Vagina (tissue), 2 donors: ENCODE measurements around the gene ENO4.

Source experiments
- POLR2A ChIP-seq, 2 donors: fragments of 450-650 bp; IDR thresholded peaks; one replicate each; pipeline ENCODE4 v1.6.1; 2017; ENCODE audit warnings: antibody characterized with exemption in 2 of 2, mild to moderate bottlenecking in 2 of 2, moderate library complexity in 2 of 2
- POLR2AphosphoS5 ChIP-seq, 2 donors: sonication (generic); formaldehyde crosslinking; IDR thresholded peaks; one replicate each; pipeline ENCODE4 v1.9.0; 2017; ENCODE audit warnings: antibody characterized with exemption in 2 of 2, mild to moderate bottlenecking in 2 of 2, low read depth in 1 of 2; ENCODE audit not compliant: insufficient read depth in 1 of 2
- TF ChIP-seq, protein P1 (sequence below), 3 experiments: fragments of 450-650 bp in 2 of 3; fragments of 200-600 bp in 1 of 3; sonication (generic) in 1 of 3; IDR thresholded peaks; one replicate each; pipeline ENCODE4 v1.5.1; 2017 to 2019; ENCODE audit warnings: antibody characterized with exemption in 3 of 3, mild to moderate bottlenecking in 2 of 3, moderate library complexity in 2 of 3

DNA sequence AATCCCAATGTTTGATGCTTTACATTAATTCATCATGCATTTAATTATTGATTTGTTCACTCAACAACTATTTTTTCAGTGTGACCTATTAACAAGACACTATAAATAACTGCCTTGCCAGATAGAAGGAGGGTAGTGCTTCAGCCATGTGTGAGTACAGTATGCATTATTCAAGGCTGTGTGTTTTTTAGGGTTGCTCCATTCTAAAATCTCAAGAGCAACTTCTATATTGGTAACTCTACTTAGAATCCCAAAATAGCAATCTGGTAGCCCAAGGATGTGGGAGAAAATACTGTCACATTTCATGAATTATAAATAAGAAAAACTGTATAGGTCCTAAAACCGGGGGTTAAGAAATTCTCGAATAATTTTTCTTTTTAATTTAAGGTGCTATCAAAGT is 69.9 kb downstream of the ENO4 start:
- TF ChIP-seq, protein P1, sequence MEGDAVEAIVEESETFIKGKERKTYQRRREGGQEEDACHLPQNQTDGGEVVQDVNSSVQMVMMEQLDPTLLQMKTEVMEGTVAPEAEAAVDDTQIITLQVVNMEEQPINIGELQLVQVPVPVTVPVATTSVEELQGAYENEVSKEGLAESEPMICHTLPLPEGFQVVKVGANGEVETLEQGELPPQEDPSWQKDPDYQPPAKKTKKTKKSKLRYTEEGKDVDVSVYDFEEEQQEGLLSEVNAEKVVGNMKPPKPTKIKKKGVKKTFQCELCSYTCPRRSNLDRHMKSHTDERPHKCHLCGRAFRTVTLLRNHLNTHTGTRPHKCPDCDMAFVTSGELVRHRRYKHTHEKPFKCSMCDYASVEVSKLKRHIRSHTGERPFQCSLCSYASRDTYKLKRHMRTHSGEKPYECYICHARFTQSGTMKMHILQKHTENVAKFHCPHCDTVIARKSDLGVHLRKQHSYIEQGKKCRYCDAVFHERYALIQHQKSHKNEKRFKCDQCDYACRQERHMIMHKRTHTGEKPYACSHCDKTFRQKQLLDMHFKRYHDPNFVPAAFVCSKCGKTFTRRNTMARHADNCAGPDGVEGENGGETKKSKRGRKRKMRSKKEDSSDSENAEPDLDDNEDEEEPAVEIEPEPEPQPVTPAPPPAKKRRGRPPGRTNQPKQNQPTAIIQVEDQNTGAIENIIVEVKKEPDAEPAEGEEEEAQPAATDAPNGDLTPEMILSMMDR (IDR thresholded peaks at IDR 0.05) = no peak
- TF ChIP-seq POLR2A (IDR thresholded peaks at IDR 0.05) (no peak), POLR2AphosphoS5 (IDR thresholded peaks at IDR 0.05; ENCODE audit: insufficient read depth in 1 of 2, low read depth in 1 of 2) (no peak)
